Left lobe of liver (tissue), 2 donors: ENCODE results near the gene ANTXR1. TPM values are rescaled to one million over a fixed set of nuclear protein-coding genes. Genes with fewer than 3 reads are reported as not detected.

ENCODE experiments used
- ATAC-seq: fragments of 200-7000 bp; cut with Tn5 transposase; one replicate; pipeline ENCODE4 v1.9.1; 2020; ENCODE audit warnings: mild to moderate bottlenecking, moderate library complexity
- DNase-seq: peaks from one replicate; pipeline ENCODE4 v3.0.0-alpha.2; 2020; ENCODE audit warnings: low spot score
- total RNA-seq: library from RNA; stranded (reverse); gene quantifications from one replicate; pipeline ENCODE4 v1.2.1, GENCODE V29; 2021
- donor health status: DM: no; HTN: no; CAD: no; lungs with moderate emphysema.
- donor health status: DM: no; HTN: yes; CAD: no.

The ANTXR1 gene
- total RNA-seq, 1 donor from 2014 or later = 2.2 TPM

- DNase-seq (no peak), ATAC-seq (no peak)
Observed at GRCh38 chr2:69032336-69032735, 19.4 kb downstream of the ANTXR1 start.

GRCh38 chr2:69033461-69034095 is 20.6 kb downstream of the ANTXR1 start:
- no peak for DNase-seq
- ATAC-seq = no peak

GRCh38 chr2:69034122-69034521 is 21.1 kb downstream of the ANTXR1 start:
- no peak for DNase-seq
- no peak for ATAC-seq

- no peak for DNase-seq
Observed at GRCh38 chr2:69034845-69035244, 21.9 kb downstream of the ANTXR1 start.

GRCh38 chr2:69036926-69037325 is 23.9 kb downstream of the ANTXR1 start:
- no peak for DNase-seq
- no peak for ATAC-seq

More at GRCh38 chr2:69034845-69035244, 21.9 kb downstream of the ANTXR1 start:
- ATAC-seq = no peak

GRCh38 chr2:69041214-69041613 is 28.2 kb downstream of the ANTXR1 start:
- DNase-seq (no peak), ATAC-seq (no peak)

GRCh38 chr2:69043736-69044400 is 30.9 kb downstream of the ANTXR1 start:
- no peak for ATAC-seq
- DNase-seq = no peak

GRCh38 chr2:69046221-69046662 is 33.3 kb downstream of the ANTXR1 start:
- DNase-seq (no peak), ATAC-seq (no peak)

- DNase-seq = no peak
- ATAC-seq = peak; percentile 64
Observed at GRCh38 chr2:69047625-69048145, 34.7 kb downstream of the ANTXR1 start.

GRCh38 chr2:69050802-69051201 is 37.8 kb downstream of the ANTXR1 start:
- DNase-seq = no peak
- no peak for ATAC-seq

GRCh38 chr2:69053416-69053965 is 40.5 kb downstream of the ANTXR1 start:
- no peak for DNase-seq
- no peak for ATAC-seq

- DNase-seq = no peak
- no peak for ATAC-seq
Observed at GRCh38 chr2:69054431-69054830, 41.5 kb downstream of the ANTXR1 start.

GRCh38 chr2:69055688-69056470 is 42.9 kb downstream of the ANTXR1 start:
- no peak for DNase-seq
- peak; percentile 67 for ATAC-seq

- no peak for ATAC-seq
- no peak for DNase-seq
Observed at GRCh38 chr2:69057660-69058059, 44.7 kb downstream of the ANTXR1 start.

- DNase-seq (no peak), ATAC-seq (no peak)
Observed at GRCh38 chr2:69059731-69060290, 46.8 kb downstream of the ANTXR1 start.

GRCh38 chr2:69060938-69061501 is 48.0 kb downstream of the ANTXR1 start:
- ATAC-seq (no peak), DNase-seq (no peak)

GRCh38 chr2:69061525-69061924 is 48.5 kb downstream of the ANTXR1 start:
- ATAC-seq = no peak
- no peak for DNase-seq

GRCh38 chr2:69062307-69062962 is 49.5 kb downstream of the ANTXR1 start:
- ATAC-seq (peak; percentile 99), DNase-seq (peak; percentile 77)

- DNase-seq (no peak), ATAC-seq (no peak)
Observed at GRCh38 chr2:69065735-69066336, 52.9 kb downstream of the ANTXR1 start.
